Skeletal muscle satellite cell (primary cell): ENCODE measurements around the gene ANKRD6.

ENCODE experiments used
- H3K27me3 ChIP-seq: 2 replicates; pipeline ENCODE4 v1.7.0; 2013; ENCODE audit warnings: low read length; ENCODE audit not compliant: control insufficient read depth, insufficient read depth
- H3K36me3 ChIP-seq: 2 replicates; pipeline ENCODE4 v1.7.0; 2013; ENCODE audit warnings: mild to moderate bottlenecking, control low read depth, low read length; ENCODE audit not compliant: insufficient read depth
- H3K4me1 ChIP-seq: 2 replicates; pipeline ENCODE4 v1.7.0; 2013; ENCODE audit warnings: low read length; ENCODE audit not compliant: control insufficient read depth, insufficient read depth
- H3K4me2 ChIP-seq: 2 replicates; pipeline ENCODE4 v1.7.0; 2013; ENCODE audit warnings: mild to moderate bottlenecking, low read length
- H3K4me3 ChIP-seq: 2 replicates; pipeline ENCODE4 v1.7.0; 2013; ENCODE audit warnings: low read length
- H3K9ac ChIP-seq: 2 replicates; pipeline ENCODE4 v1.7.0; 2013; ENCODE audit warnings: mild to moderate bottlenecking, low read depth, low read length, moderate library complexity
- H3K9me3 ChIP-seq: replicated peaks from 2 replicates; pipeline ENCODE4 v1.7.0; 2013; ENCODE audit warnings: mild to moderate bottlenecking, control low read depth, low read length

ANKRD6 gene

GRCh38 chr6:89642956-89643355, 210.0 kb downstream of the ANKRD6 start:
- H3K4me2 ChIP-seq, result no peak overlapping the region
- no peaks in the 10 kb centered on the region for H3K9me3 ChIP-seq
- no peak overlapping the region for H3K9ac ChIP-seq
- peaks cover 8% of the 10 kb centered on the region for H3K4me1 ChIP-seq
- no peak overlapping the region for H3K4me3 ChIP-seq
- H3K36me3 ChIP-seq, result peaks cover 49% of the 10 kb centered on the region
- no peaks in the 10 kb centered on the region for H3K27me3 ChIP-seq

- peaks cover 53% of the 10 kb centered on the region for H3K36me3 ChIP-seq
These were observed 210.5 kb downstream of the ANKRD6 start for GRCh38 chr6:89643406-89643805.

GRCh38 chr6:89644864-89645263, 211.9 kb downstream of the ANKRD6 start:
- H3K4me1 ChIP-seq, result no peaks in the 10 kb centered on the region
- H3K27me3 ChIP-seq, result no peaks in the 10 kb centered on the region
- H3K4me2 ChIP-seq, result no peak overlapping the region
- no peak overlapping the region for H3K9ac ChIP-seq
- no peaks in the 10 kb centered on the region for H3K9me3 ChIP-seq
- no peak overlapping the region for H3K4me3 ChIP-seq
- peaks cover 56% of the 10 kb centered on the region for H3K36me3 ChIP-seq

More at GRCh38 chr6:89643406-89643805, 210.5 kb downstream of the ANKRD6 start:
- no peaks in the 10 kb centered on the region for H3K27me3 ChIP-seq
- no peak overlapping the region for H3K4me3 ChIP-seq
- H3K4me2 ChIP-seq, result no peak overlapping the region
- peaks cover 8% of the 10 kb centered on the region for H3K4me1 ChIP-seq
- no peaks in the 10 kb centered on the region for H3K9me3 ChIP-seq
- H3K9ac ChIP-seq, result no peak overlapping the region

GRCh38 chr6:89649682-89650081, 216.7 kb downstream of the ANKRD6 start:
- H3K4me1 ChIP-seq, result no peaks in the 10 kb centered on the region
- no peak overlapping the region for H3K4me3 ChIP-seq
- no peaks in the 10 kb centered on the region for H3K27me3 ChIP-seq
- H3K4me2 ChIP-seq, result no peak overlapping the region
- peaks cover 58% of the 10 kb centered on the region for H3K36me3 ChIP-seq
- H3K9ac ChIP-seq, result no peak overlapping the region
- H3K9me3 ChIP-seq, result no peaks in the 10 kb centered on the region

DNA sequence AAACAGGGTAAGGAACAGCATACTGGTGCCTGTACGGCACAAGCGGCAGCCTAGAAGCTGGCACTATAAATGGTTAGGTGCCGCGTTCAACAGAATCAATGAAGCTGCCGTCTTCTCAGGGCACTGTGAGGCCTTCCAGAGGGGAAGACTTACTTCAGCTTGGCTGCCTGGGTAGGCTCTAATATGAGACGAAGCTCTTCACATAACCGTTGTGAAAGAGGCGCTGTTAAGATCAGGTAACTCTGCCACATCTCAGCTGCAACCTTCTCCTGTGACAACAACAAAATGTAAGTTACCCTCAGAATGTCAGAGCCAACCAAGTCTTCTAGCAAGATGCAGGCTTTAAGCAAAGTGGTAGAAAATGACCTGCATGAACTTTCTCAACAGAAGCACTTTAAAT, 217.6 kb downstream of the ANKRD6 start:
- Histone ChIP-seq H3K4me2 (no peak overlapping the region), H3K9ac (no peak overlapping the region), H3K4me3 (no peak overlapping the region), H3K36me3 (peaks cover 55% of the 10 kb centered on the region), H3K27me3 (no peaks in the 10 kb centered on the region), H3K9me3 (no peaks in the 10 kb centered on the region), H3K4me1 (no peaks in the 10 kb centered on the region)

- H3K27me3 ChIP-seq, result no peaks in the 10 kb centered on the region
- no peak overlapping the region for H3K9ac ChIP-seq
- no peaks in the 10 kb centered on the region for H3K9me3 ChIP-seq
- no peak overlapping the region for H3K4me2 ChIP-seq
- H3K4me1 ChIP-seq, result no peaks in the 10 kb centered on the region
- no peak overlapping the region for H3K4me3 ChIP-seq
- H3K36me3 ChIP-seq, result peaks cover 61% of the 10 kb centered on the region
These were observed 222.2 kb downstream of the ANKRD6 start for GRCh38 chr6:89655122-89655521.

DNA sequence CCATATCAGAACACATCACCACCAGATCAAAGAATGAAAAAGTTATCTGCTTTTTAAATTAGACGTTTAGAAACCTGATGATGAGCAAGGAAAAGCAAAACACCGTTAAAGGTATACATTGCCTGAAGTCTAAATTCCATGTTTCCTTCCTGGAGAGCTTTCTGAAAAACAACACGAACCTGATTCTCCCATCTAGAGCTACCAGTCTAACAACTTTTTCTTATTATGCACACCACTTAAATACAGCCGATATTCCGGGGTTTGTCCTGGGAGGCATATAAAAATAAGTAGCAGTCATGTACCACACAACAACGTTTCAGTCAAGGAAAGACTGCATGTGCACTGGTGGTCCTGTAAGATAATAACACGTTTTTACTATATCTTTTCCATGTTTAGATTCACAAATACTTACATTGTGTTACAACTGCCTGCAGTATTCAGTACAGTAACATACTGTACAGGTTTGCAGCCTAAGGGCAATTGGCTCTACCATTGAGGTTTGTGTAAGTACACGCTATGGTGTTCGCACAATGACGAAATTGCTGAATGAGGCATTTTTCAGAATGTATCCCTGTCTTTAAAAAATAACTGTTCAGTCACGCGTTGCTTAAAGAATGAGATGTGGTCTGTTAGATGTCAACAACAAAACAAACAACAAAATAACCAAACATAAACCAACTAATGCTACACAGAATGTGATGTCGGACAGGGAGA, 224.7 kb downstream of the ANKRD6 start:
- H3K27me3 ChIP-seq, result no peaks in the 10 kb centered on the region
- H3K9me3 ChIP-seq, result no peaks in the 10 kb centered on the region
- no peak overlapping the region for H3K4me3 ChIP-seq
- H3K9ac ChIP-seq, result no peak overlapping the region
- no peaks in the 10 kb centered on the region for H3K4me1 ChIP-seq
- peaks cover 64% of the 10 kb centered on the region for H3K36me3 ChIP-seq
- H3K4me2 ChIP-seq, result no peak overlapping the region

DNA sequence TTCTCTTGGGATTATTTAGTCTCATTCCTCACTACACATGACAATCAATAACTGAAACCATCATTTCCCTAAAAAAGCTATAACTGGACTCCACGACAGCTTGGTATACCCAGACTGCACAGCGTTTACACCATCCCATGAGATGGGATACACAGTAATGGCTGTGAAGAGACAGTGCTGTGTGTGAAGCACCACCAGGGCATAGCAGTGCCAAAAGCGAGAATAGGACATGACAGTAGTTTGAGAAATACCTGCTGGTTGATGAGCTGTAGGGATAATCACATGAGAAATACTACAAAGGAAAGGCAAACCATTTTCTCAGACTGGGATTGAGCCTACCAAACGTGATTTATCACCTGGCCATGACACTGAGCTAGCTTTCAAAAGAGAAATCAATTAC, 228.0 kb downstream of the ANKRD6 start:
- Histone ChIP-seq H3K4me1 (no peaks in the 10 kb centered on the region), H3K9ac (no peak overlapping the region), H3K4me2 (no peak overlapping the region), H3K4me3 (no peak overlapping the region), H3K9me3 (no peaks in the 10 kb centered on the region), H3K36me3 (peaks cover 63% of the 10 kb centered on the region), H3K27me3 (no peaks in the 10 kb centered on the region)

GRCh38 chr6:89661559-89661958, 228.6 kb downstream of the ANKRD6 start:
- Histone ChIP-seq H3K4me1 (no peaks in the 10 kb centered on the region), H3K36me3 (peaks cover 60% of the 10 kb centered on the region), H3K9ac (no peak overlapping the region), H3K4me2 (no peak overlapping the region), H3K4me3 (no peak overlapping the region), H3K9me3 (no peaks in the 10 kb centered on the region), H3K27me3 (no peaks in the 10 kb centered on the region)

DNA sequence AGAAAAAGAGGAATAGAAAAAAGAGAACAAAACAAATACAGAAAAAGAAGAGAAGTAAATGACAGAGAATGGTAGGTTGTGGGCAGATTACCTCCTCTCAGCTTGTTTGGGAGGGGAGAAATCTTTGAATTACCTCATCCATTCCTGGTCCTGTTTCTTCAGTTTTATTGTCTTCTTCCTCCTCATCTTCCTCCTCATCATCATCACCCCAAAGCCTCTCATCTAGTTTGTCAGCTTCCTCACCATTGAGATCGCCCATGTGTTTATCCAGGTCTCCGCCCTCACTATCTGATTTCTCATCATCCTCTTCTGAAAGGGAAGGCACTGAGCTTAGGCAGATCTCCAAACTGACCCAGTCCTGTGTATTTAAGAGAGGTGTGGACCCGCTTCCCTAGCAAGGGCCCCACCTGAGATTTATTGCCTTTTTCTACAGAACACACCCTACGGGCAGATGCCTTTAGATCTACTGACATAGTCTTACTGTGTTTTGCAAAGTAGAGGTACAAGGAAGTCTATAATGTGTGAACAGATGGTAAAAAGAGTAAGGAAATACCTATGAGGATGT, 229.8 kb downstream of the ANKRD6 start:
- no peaks in the 10 kb centered on the region for H3K27me3 ChIP-seq
- no peak overlapping the region for H3K4me3 ChIP-seq
- H3K9me3 ChIP-seq, result no peaks in the 10 kb centered on the region
- H3K9ac ChIP-seq, result no peak overlapping the region
- H3K36me3 ChIP-seq, result peaks cover 50% of the 10 kb centered on the region
- H3K4me2 ChIP-seq, result no peak overlapping the region
- H3K4me1 ChIP-seq, result no peaks in the 10 kb centered on the region

DNA sequence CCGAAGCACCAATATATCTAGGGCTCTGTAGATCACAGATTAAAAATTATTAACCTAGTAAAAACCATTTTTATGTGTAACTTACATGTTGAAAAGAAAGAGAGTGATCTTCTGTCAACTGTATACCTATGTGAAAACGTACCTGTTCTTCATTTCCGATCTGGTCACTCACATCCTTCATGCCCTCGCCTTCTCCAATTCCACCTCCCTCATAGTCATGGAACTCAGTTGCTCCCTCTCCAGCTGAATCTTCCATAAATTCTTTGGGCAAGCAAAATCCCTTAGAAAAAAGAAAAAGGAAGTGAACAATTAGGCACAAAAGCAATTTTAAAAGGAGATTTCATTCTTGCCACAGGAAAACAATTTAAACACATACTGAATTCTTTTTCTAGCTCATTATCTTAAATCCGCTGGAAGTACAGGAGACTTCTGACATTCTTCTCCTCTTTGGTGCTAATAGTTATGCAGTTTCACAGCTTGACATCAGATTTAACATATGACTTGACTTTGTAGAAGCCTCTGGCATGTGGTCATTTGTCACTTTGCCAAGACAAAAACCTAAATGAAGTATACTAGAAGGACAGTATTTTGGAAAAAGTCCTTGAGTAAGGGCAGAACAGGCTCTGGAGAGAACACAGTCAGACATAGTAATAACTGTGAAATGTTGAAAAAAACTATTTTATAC, 235.1 kb downstream of the ANKRD6 start:
- H3K27me3 ChIP-seq, result no peaks in the 10 kb centered on the region
- peaks cover 45% of the 10 kb centered on the region for H3K36me3 ChIP-seq
- H3K9ac ChIP-seq, result no peak overlapping the region
- no peaks in the 10 kb centered on the region for H3K4me1 ChIP-seq
- H3K4me2 ChIP-seq, result no peak overlapping the region
- H3K4me3 ChIP-seq, result no peak overlapping the region
- H3K9me3 ChIP-seq, result no peaks in the 10 kb centered on the region
